PC-3 (cell line): ENCODE data around the gene VRTN.

Source experiments
- EZH2 ChIP-seq: fragments of 300-600 bp; sonication (generic); IDR thresholded peaks from one replicate; pipeline ENCODE4 v1.6.1; 2017; ENCODE audit warnings: antibody characterized with exemption, mild to moderate bottlenecking, low read length; ENCODE audit not compliant: unreplicated experiment
- TF ChIP-seq, protein P1 (sequence below): fragments of 300-600 bp; sonication (generic); conservative IDR thresholded peaks from 2 replicates; pipeline ENCODE4 v1.5.1; 2017; ENCODE audit warnings: antibody characterized with exemption, low read depth, mild to moderate bottlenecking, low read length

DNA sequence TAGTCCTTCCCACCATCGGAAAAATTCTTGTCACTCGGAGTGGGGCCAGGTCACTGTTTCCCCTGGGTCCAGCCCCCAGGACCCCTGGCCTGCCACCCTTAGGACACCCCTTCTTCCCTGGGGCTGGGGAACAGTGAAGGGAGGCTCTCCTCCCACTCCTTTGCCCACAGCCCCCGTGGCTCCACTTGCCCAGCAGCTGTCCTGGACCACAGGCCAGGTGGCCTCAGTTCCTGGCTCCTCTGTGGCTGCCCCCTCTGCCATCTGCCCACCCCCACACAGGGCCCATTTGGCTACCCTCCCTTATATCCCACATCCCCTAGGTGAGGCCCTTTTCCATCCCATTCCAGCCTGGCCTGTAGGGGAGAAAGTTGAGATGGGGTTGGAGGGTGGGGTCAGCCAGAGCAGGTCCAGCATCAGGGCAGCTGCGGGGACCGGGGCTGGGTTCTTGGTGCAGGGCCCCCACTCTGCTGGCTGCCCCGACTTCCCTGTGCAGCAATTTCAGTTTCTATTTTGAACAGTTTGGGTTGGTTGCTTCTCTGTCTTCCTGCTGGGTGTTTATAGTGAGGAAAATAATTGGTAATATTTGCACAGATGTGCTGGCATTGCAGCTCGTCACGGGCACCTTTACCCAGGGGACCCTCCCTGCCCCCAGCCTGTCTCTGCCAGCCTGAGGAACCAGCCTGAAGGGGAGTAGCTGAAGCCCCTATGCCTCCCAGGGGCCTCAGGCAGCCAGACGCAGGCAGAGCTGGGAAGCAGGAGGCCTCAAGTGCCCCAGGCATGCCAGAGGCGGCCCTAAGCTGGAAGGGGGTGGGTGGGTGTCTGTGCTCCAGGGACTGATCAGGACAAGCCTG lies 54.4 kb downstream of the VRTN start:
- TF ChIP-seq, protein P1, sequence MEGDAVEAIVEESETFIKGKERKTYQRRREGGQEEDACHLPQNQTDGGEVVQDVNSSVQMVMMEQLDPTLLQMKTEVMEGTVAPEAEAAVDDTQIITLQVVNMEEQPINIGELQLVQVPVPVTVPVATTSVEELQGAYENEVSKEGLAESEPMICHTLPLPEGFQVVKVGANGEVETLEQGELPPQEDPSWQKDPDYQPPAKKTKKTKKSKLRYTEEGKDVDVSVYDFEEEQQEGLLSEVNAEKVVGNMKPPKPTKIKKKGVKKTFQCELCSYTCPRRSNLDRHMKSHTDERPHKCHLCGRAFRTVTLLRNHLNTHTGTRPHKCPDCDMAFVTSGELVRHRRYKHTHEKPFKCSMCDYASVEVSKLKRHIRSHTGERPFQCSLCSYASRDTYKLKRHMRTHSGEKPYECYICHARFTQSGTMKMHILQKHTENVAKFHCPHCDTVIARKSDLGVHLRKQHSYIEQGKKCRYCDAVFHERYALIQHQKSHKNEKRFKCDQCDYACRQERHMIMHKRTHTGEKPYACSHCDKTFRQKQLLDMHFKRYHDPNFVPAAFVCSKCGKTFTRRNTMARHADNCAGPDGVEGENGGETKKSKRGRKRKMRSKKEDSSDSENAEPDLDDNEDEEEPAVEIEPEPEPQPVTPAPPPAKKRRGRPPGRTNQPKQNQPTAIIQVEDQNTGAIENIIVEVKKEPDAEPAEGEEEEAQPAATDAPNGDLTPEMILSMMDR, result no peak
- TF ChIP-seq EZH2, result no peak
